K562 (cell line): Measurements from ENCODE around the gene LRRC25. TPM values are rescaled to one million over a fixed set of nuclear protein-coding genes. Genes with fewer than 3 reads are reported as not detected.

Source experiments
- CEBPZ ChIP-seq: fragments of 150-350 bp; IDR thresholded peaks from 2 replicates; pipeline ENCODE4 v1.6.1; 2014; ENCODE audit warnings: low read depth, mild to moderate bottlenecking, low read length, borderline replicate concordance
- JUN ChIP-seq, 2 experiments: sonication (generic) in 1 of 2; formaldehyde crosslinking in 1 of 2; IDR thresholded peaks; 2 replicates each; pipeline versions ENCODE4 v1.6.1 to v1.8.0; 2012 to 2022; ENCODE audit warnings: borderline replicate concordance in 2 of 2, mild to moderate bottlenecking in 2 of 2, improper control_type of control experiment in 1 of 2, low read depth in 1 of 2, low read length in 1 of 2, missing genetic modification reagents in 1 of 2
- KDM1A ChIP-seq, 2 experiments: fragments of 450-650 bp; IDR thresholded peaks; 2 replicates each; pipeline ENCODE4 v1.6.1; 2016; ENCODE audit warnings: mild to moderate bottlenecking in 2 of 2
- PRDM10 ChIP-seq: fragments of 450-650 bp; IDR thresholded peaks from 2 replicates; pipeline ENCODE4 v1.6.1; 2018; ENCODE audit not compliant: partially characterized antibody
- SMAD4 ChIP-seq: fragments of 250-450 bp; sonication (Bioruptor Pico); conservative IDR thresholded peaks from 2 replicates; pipeline ENCODE4 v1.8.0; 2021; ENCODE audit warnings: inconsistent platforms, mild to moderate bottlenecking, moderate library complexity
- THRAP3 ChIP-seq: fragments of 450-650 bp; IDR thresholded peaks from 2 replicates; pipeline ENCODE4 v1.6.1; 2016; ENCODE audit warnings: mild to moderate bottlenecking, inconsistent platforms, borderline replicate concordance
- ZBTB7A ChIP-seq: IDR thresholded peaks from 2 replicates; pipeline ENCODE4 v1.6.1; 2011; ENCODE audit warnings: low read depth, mild to moderate bottlenecking, low read length, moderate library complexity, borderline replicate concordance; ENCODE audit not compliant: control insufficient read depth
- ZNF324 ChIP-seq: fragments of 250-450 bp; sonication (Bioruptor Pico); IDR thresholded peaks from 2 replicates; pipeline ENCODE4 v1.4.0; 2020; ENCODE audit warnings: mild to moderate bottlenecking
- ZNF41 ChIP-seq: fragments of 250-450 bp; sonication (Bioruptor Pico); conservative IDR thresholded peaks from 2 replicates; pipeline ENCODE4 v1.4.0; 2020; ENCODE audit warnings: mild to moderate bottlenecking
- ZNF511 ChIP-seq: sonication (generic); formaldehyde crosslinking; IDR thresholded peaks from 2 replicates; pipeline ENCODE4 v1.8.0; 2022; ENCODE audit warnings: mild to moderate bottlenecking, missing genetic modification reagents
- ZNF655 ChIP-seq: fragments of 250-450 bp; sonication (Bioruptor Pico); IDR thresholded peaks from 2 replicates; pipeline ENCODE4 v1.5.0; 2021
- ZNF707 ChIP-seq: fragments of 250-450 bp; sonication (Bioruptor Pico); conservative IDR thresholded peaks from 2 replicates; pipeline ENCODE4 v1.8.0; 2022; ENCODE audit warnings: inconsistent platforms, mild to moderate bottlenecking, moderate library complexity
- polyA plus RNA-seq, 8 experiments: library from polyadenylated mRNA; depleted of rRNA in 4 of 8; stranded (reverse) in 5 of 8; unstranded in 3 of 8; fragments of >200 nt; fragmentation: Nextera tagmentation in 2 of 8; fragmentation: Illumina TruSeq in 1 of 8; extraction: Ambion mirVana in 2 of 8; extraction: Trizol in 1 of 8; gene quantifications; 2 replicates each; pipeline versions ENCODE4 v1.2.1 to v1.2.3, GENCODE V29; 2011 to 2014; ENCODE audit warnings: inconsistent platforms in 1 of 8, missing spikeins in 1 of 8
- total RNA-seq, 7 experiments: library from RNA; depleted of rRNA in 6 of 7; stranded (reverse); fragments of >200 nt in 6 of 7; fragmentation: Illumina TruSeq in 2 of 7; extraction: Trizol in 2 of 7; gene quantifications; 2 replicates each; pipeline versions ENCODE4 v1.2.1 to v1.2.3, GENCODE V29; 2011 to 2021; ENCODE audit warnings: low replicate concordance in 1 of 7

LRRC25 gene
- total and polyA plus RNA-seq, 9 of the 15 experiments (the other 6 are each of a cell fraction or from before 2014, with no cell fraction given), result 0.07 to 0.36 (median 0.10) TPM; not detected in 3

- TF ChIP-seq ZBTB7A (peak; percentile 97), JUN (IDR thresholded peaks at IDR 0.05; ENCODE audit: borderline replicate concordance, low read depth, low read length) (peak; percentile 56), JUN (CRISPR knock-in tag; IDR thresholded peaks at IDR 0.05; ENCODE audit: borderline replicate concordance) (0 out of 2 replicates have a peak, but pooled peaks have one; percentile 66), ZNF707 (CRISPR knock-in tag) (no peak), ZNF324 (CRISPR knock-in tag) (0 out of 2 replicates have a peak, but pooled peaks have one; percentile 23), ZNF511 (peak; percentile 92), SMAD4 (peak; percentile 93), CEBPZ (no peak), ZNF655 (CRISPR knock-in tag) (no peak), ZNF41 (CRISPR knock-in tag) (no peak), PRDM10 (peak; percentile 61), KDM1A (IDR thresholded peaks at IDR 0.05) (peak in 1 of 2 experiments; percentile 60; a peak in 2 of 4 replicates), THRAP3 (no peak; the same call in 1 of the 2 replicates)
These were observed 11.5 kb downstream of the LRRC25 start, which contains the start of gene GDF15 (continued) for GRCh38 chr19:18385675-18386542.
